H1 (cell line): ENCODE measurements around the gene BEX3. TPM values are rescaled to one million over a fixed set of nuclear protein-coding genes. Genes with fewer than 3 reads are reported as not detected.
A peak's percentile ranks its signal among the peaks of the same experiment; 100 is the strongest.

Experiments used
- BACH1 ChIP-seq: IDR thresholded peaks from 2 replicates; pipeline ENCODE4 v1.6.1; 2012; ENCODE audit warnings: low read length, improper control_type of control experiment
- CTCF ChIP-seq, 3 experiments: IDR thresholded peaks; 1 replicate in 2 of 3; 2 replicates in 1 of 3; pipeline versions ENCODE4 v1.5.1 to v1.6.1; 2011; ENCODE audit warnings: low read length in 3 of 3, mild to moderate bottlenecking in 3 of 3, inconsistent platforms in 2 of 3, low read depth in 1 of 3, moderate library complexity in 1 of 3; ENCODE audit not compliant: insufficient read depth in 1 of 3; ENCODE audit errors: control extremely low read depth in 1 of 3
- E2F6 ChIP-seq: IDR thresholded peaks from 2 replicates; pipeline ENCODE4 v1.6.1; 2012; ENCODE audit warnings: inconsistent platforms
- MAFK ChIP-seq: IDR thresholded peaks from 2 replicates; pipeline ENCODE4 v1.6.1; 2012; ENCODE audit warnings: low read depth, mild to moderate bottlenecking, improper control_type of control experiment, low read length
- RAD21 ChIP-seq, 2 experiments: IDR thresholded peaks in 1 of 2; conservative IDR thresholded peaks in 1 of 2; 2 replicates each; pipeline ENCODE4 v1.6.1; 2011; ENCODE audit warnings: low read depth in 2 of 2, low read length in 2 of 2, improper control_type of control experiment in 1 of 2, inconsistent platforms in 1 of 2, mild to moderate bottlenecking in 1 of 2, moderate library complexity in 1 of 2
- RBBP5 ChIP-seq: IDR thresholded peaks from 2 replicates; pipeline ENCODE4 v1.7.1; 2012; ENCODE audit warnings: low read depth, mild to moderate bottlenecking, inconsistent platforms, low read length, moderate library complexity, borderline replicate concordance
- RXRA ChIP-seq: IDR thresholded peaks from 2 replicates; pipeline ENCODE4 v1.6.1; 2011; ENCODE audit warnings: low read depth, mild to moderate bottlenecking, low read length, moderate library complexity; ENCODE audit not compliant: insufficient read depth
- TAF1 ChIP-seq: IDR thresholded peaks from 2 replicates; pipeline ENCODE4 v1.6.1; 2011; ENCODE audit warnings: mild to moderate bottlenecking, low read depth, low read length
- polyA plus RNA-seq, 7 experiments: library from polyadenylated mRNA; depleted of rRNA in 3 of 7; stranded (reverse) in 5 of 7; unstranded in 2 of 7; fragments of >200 nt in 5 of 7; fragments of 200-250 nt in 2 of 7; gene quantifications; 1 replicate in 5 of 7; 2 replicates in 1 of 7; 4 replicates in 1 of 7; pipeline versions ENCODE4 v1.2.1 to v1.2.3, GENCODE V29; 2011 to 2013; ENCODE audit warnings: missing spikeins in 2 of 7, mixed read lengths in 2 of 7
- total RNA-seq: library from RNA; stranded (reverse); fragmentation: NEBNext Ultra II Directional; extraction: Animal tissue kit (Norgen Biotek cat#: 25700); gene quantifications from 2 replicates; pipeline ENCODE4 v1.2.1, GENCODE V29; 2021
- TF ChIP-seq, protein P1 (sequence below): IDR thresholded peaks from 2 replicates; pipeline ENCODE4 v1.6.1; 2012; ENCODE audit warnings: low read length, inconsistent platforms
- TF ChIP-seq, protein P2 (sequence below): IDR thresholded peaks from 2 replicates; pipeline ENCODE4 v1.6.1; 2011; ENCODE audit warnings: low read length, improper control_type of control experiment

BEX3 gene
- total and polyA plus RNA-seq, 2 of the 8 experiments (the other 6 are each of a cell fraction or from before 2014, with no cell fraction given), result 330 to 366 TPM

DNA sequence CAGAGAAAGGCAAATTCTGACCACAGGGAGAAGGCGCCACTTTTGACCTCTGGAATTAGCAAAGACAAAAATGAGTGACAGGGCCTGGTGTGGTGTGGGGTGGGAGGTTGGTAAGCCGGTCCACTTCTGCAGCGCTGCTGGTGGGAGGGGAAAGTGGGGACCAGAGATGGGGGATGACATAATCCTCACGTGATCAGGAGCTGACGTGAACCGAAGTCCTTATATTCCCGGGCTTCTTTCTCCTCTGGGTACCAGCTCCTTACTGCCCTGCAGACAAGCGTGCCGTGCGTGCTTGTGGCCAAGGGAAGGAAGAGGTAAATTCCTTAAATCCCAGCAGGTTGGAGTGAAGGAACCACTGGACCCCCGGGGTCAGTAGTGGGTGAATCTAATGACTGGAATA is 46.3 kb upstream of the BEX3 start, which contains the start of gene TCEAL7 (continued):
- TF ChIP-seq MAFK (no peak), RAD21 (IDR thresholded peaks at IDR 0.05 in 1 of 2, conservative IDR thresholded peaks at IDR 0.05 in 1 of 2; ENCODE audit: low read depth in 2 of 2, low read length in 2 of 2) (no peak), RXRA (no peak), BACH1 (no peak), E2F6 (no peak), RBBP5 (no peak), TAF1 (no peak), CTCF (IDR thresholded peaks at IDR 0.05; ENCODE audit: control extremely low read depth in 1 of 3, insufficient read depth in 1 of 3, low read depth in 1 of 3, low read length in 3 of 3) (no peak)
- TF ChIP-seq, protein P1, sequence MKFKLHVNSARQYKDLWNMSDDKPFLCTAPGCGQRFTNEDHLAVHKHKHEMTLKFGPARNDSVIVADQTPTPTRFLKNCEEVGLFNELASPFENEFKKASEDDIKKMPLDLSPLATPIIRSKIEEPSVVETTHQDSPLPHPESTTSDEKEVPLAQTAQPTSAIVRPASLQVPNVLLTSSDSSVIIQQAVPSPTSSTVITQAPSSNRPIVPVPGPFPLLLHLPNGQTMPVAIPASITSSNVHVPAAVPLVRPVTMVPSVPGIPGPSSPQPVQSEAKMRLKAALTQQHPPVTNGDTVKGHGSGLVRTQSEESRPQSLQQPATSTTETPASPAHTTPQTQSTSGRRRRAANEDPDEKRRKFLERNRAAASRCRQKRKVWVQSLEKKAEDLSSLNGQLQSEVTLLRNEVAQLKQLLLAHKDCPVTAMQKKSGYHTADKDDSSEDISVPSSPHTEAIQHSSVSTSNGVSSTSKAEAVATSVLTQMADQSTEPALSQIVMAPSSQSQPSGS, result 0 out of 2 replicates have a peak, but pooled peaks have one; percentile 34
- TF ChIP-seq, protein P2, sequence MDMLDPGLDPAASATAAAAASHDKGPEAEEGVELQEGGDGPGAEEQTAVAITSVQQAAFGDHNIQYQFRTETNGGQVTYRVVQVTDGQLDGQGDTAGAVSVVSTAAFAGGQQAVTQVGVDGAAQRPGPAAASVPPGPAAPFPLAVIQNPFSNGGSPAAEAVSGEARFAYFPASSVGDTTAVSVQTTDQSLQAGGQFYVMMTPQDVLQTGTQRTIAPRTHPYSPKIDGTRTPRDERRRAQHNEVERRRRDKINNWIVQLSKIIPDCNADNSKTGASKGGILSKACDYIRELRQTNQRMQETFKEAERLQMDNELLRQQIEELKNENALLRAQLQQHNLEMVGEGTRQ, result peak; percentile 66
